ENCODE results near the gene CFDP1. TPM values are rescaled to one million over a fixed set of nuclear protein-coding genes. Genes with fewer than 3 reads are reported as not detected.

The CFDP1 gene
- total RNA-seq, 1 donor = 41.3 TPM

DNA sequence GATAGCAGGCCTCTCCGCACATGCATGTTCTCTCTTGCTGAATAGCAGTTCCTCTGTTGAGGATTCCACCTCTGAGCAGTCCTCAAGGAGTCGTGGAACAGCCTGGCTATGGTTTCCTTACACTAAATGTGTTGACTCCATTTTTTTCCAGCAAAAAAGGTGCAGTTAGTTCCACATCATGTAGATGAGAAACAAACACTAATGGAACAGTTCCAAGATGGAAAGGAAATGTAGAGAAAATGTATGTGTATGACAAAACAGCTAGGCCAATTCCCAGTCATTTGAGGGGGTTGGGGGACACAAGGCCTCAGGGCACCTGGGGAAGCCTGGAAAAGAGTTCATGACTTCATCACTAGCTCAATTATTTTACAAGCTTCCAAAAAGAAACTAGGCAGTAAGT lies 90.0 kb downstream of the CFDP1 start:
- Histone ChIP-seq H3K27me3 (ENCODE audit: insufficient read depth, low read length) (no peaks in the 10 kb centered on the region), H3K9me3 (ENCODE audit: low read depth, low read length) (no peaks in the 10 kb centered on the region), H3K36me3 (ENCODE audit: insufficient read depth, low read length) (no peaks in the 10 kb centered on the region), H3K79me2 (ENCODE audit: insufficient read depth, low read length) (no peaks in the 10 kb centered on the region), H3K4me1 (ENCODE audit: insufficient read depth, low read length) (peaks cover 39% of the 10 kb centered on the region), H2AFZ (ENCODE audit: low read length) (no peak overlapping the region), H3K4me2 (ENCODE audit: insufficient read depth, low read length) (no peak overlapping the region), H3K4me3 (ENCODE audit: insufficient read depth, low read length) (no peak overlapping the region), H3K27ac (ENCODE audit: low read depth, low read length) (peak overlapping the region; percentile 82), H4K20me1 (ENCODE audit: insufficient read depth, low read length) (no peaks in the 10 kb centered on the region)
- TF ChIP-seq, protein P1, sequence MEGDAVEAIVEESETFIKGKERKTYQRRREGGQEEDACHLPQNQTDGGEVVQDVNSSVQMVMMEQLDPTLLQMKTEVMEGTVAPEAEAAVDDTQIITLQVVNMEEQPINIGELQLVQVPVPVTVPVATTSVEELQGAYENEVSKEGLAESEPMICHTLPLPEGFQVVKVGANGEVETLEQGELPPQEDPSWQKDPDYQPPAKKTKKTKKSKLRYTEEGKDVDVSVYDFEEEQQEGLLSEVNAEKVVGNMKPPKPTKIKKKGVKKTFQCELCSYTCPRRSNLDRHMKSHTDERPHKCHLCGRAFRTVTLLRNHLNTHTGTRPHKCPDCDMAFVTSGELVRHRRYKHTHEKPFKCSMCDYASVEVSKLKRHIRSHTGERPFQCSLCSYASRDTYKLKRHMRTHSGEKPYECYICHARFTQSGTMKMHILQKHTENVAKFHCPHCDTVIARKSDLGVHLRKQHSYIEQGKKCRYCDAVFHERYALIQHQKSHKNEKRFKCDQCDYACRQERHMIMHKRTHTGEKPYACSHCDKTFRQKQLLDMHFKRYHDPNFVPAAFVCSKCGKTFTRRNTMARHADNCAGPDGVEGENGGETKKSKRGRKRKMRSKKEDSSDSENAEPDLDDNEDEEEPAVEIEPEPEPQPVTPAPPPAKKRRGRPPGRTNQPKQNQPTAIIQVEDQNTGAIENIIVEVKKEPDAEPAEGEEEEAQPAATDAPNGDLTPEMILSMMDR (IDR thresholded peaks at IDR 0.05; ENCODE audit: extremely low read depth, low read depth, low read length) = no peak
- DNase-seq (ENCODE audit: insufficient read length, low spot score, missing footprints) = no peak

- peak overlapping the region; percentile 82 for H3K27ac ChIP-seq (ENCODE audit: low read depth, low read length)
- no peaks in the 10 kb centered on the region for H3K36me3 ChIP-seq (ENCODE audit: insufficient read depth, low read length)
- DNase-seq (ENCODE audit: insufficient read length, low spot score, missing footprints) = peak; percentile 76
- H4K20me1 ChIP-seq (ENCODE audit: insufficient read depth, low read length) = no peaks in the 10 kb centered on the region
- H3K79me2 ChIP-seq (ENCODE audit: insufficient read depth, low read length) = no peaks in the 10 kb centered on the region
- no peak overlapping the region for H2AFZ ChIP-seq (ENCODE audit: low read length)
- TF ChIP-seq, protein P1 (IDR thresholded peaks at IDR 0.05; ENCODE audit: extremely low read depth, low read depth, low read length) = no peak
- peaks cover 39% of the 10 kb centered on the region for H3K4me1 ChIP-seq (ENCODE audit: insufficient read depth, low read length)
- no peaks in the 10 kb centered on the region for H3K27me3 ChIP-seq (ENCODE audit: insufficient read depth, low read length)
- peak overlapping the region; percentile 57 for H3K4me2 ChIP-seq (ENCODE audit: insufficient read depth, low read length)
- H3K9me3 ChIP-seq (ENCODE audit: low read depth, low read length) = no peaks in the 10 kb centered on the region
- no peak overlapping the region for H3K4me3 ChIP-seq (ENCODE audit: insufficient read depth, low read length)
Observed at GRCh38 chr16:75342308-75342811, 90.9 kb downstream of the CFDP1 start.

DNA sequence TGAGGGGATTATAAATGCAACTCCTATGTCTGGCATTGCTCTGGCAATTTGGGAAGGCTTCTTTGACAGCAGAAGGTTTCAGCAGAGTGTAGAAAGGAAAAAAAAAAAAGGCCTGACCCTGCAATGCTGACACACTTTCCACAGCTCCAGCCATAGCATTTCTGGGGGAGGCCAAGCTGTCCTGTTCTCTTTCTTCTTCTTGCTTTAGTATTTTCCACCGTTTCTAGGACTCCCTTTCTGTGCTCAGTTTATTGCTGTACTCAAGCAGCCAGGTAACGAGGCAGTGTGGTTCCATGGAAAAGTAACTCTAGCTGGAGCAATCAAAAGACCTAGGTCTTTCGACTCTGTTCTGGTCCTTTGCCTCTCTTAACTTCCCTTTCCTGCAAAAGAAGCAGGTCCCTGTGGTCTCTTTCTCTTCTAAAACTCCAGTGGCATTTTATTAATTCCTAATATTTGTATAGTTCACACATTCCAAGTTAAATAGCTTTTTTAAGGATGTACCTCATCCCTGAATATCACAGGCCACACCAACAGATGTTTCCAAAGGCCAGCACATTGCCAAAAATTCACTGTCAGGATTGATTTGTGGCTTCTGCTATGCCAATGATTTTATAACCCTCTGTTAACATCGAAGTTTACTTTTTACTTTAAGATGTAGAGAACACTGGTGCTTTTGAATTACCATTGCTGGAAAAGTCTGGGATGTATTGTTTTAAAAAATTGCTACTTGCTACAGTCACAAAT lies 91.6 kb downstream of the CFDP1 start:
- Histone ChIP-seq H4K20me1 (ENCODE audit: insufficient read depth, low read length) (no peaks in the 10 kb centered on the region), H3K4me2 (ENCODE audit: insufficient read depth, low read length) (peak overlapping the region; percentile 57), H3K79me2 (ENCODE audit: insufficient read depth, low read length) (no peaks in the 10 kb centered on the region), H3K4me1 (ENCODE audit: insufficient read depth, low read length) (peaks cover 39% of the 10 kb centered on the region), H2AFZ (ENCODE audit: low read length) (no peak overlapping the region), H3K9me3 (ENCODE audit: low read depth, low read length) (no peaks in the 10 kb centered on the region), H3K27ac (ENCODE audit: low read depth, low read length) (peak overlapping the region; percentile 82), H3K36me3 (ENCODE audit: insufficient read depth, low read length) (no peaks in the 10 kb centered on the region), H3K27me3 (ENCODE audit: insufficient read depth, low read length) (no peaks in the 10 kb centered on the region), H3K4me3 (ENCODE audit: insufficient read depth, low read length) (no peak overlapping the region)
- DNase-seq (ENCODE audit: insufficient read length, low spot score, missing footprints) = no peak
- TF ChIP-seq, protein P1 (IDR thresholded peaks at IDR 0.05; ENCODE audit: extremely low read depth, low read depth, low read length) = no peak

- no peaks in the 10 kb centered on the region for H4K20me1 ChIP-seq (ENCODE audit: insufficient read depth, low read length)
- H3K79me2 ChIP-seq (ENCODE audit: insufficient read depth, low read length) = no peaks in the 10 kb centered on the region
- DNase-seq (ENCODE audit: insufficient read length, low spot score, missing footprints) = peak; percentile 80
- peaks cover 39% of the 10 kb centered on the region for H3K4me1 ChIP-seq (ENCODE audit: insufficient read depth, low read length)
- H3K4me2 ChIP-seq (ENCODE audit: insufficient read depth, low read length) = peak overlapping the region; percentile 29
- peak overlapping the region; percentile 57 for H2AFZ ChIP-seq (ENCODE audit: low read length)
- no peaks in the 10 kb centered on the region for H3K36me3 ChIP-seq (ENCODE audit: insufficient read depth, low read length)
- no peaks in the 10 kb centered on the region for H3K27me3 ChIP-seq (ENCODE audit: insufficient read depth, low read length)
- peak overlapping the region; percentile 38 for H3K27ac ChIP-seq (ENCODE audit: low read depth, low read length)
- no peaks in the 10 kb centered on the region for H3K9me3 ChIP-seq (ENCODE audit: low read depth, low read length)
- H3K4me3 ChIP-seq (ENCODE audit: insufficient read depth, low read length) = no peak overlapping the region
- TF ChIP-seq, protein P1 (IDR thresholded peaks at IDR 0.05; ENCODE audit: extremely low read depth, low read depth, low read length) = no peak
Observed at GRCh38 chr16:75340741-75341491, 92.4 kb downstream of the CFDP1 start.

Measured in osteoblast (primary cell).